ENCODE data around the gene HSPB9. TPM values are rescaled to one million over a fixed set of nuclear protein-coding genes. Genes with fewer than 3 reads are reported as not detected.

HSPB9 gene
- total and polyA plus RNA-seq, 10 of the 15 experiments (the other 5 are each of a cell fraction or from before 2014, with no cell fraction given) = 0.04 to 0.40 (median 0.11) TPM; not detected in 7

DNA sequence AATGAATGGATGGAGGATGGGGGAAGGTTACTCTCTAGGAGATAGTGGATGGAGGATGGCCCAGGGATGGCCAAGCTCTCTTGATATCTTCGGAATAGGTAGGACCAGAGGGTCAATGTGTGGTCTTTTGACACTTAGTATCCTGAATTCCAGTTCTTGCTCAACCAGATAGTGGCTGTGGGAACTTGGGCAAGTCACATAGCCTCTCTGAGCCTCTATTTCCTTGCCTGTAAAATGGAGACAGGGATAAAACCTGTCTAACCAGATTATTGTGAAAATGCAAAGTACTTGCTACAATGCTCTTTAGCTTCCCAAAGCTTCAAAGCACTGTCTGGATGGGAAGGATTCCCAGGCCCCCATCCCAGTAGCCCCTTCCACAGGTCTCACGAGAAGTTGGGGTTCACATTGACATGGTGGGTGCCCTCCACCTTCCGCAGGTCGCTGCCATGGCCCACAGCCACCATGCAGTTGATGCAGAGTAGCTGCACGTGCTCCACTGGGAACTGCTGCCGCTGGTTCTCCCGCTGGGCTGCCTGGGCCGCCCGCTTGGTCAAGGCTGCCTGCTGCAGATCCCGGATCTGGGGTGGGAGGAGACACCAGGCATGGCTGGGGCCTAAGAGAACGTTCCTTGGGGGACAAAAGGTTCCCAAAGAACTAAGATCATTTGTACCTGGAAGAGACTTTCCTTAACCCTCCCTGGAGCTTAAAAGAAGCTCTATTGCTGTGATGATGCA is 19.2 kb upstream of the HSPB9 start:
- FAIRE-seq = no peak
- Histone ChIP-seq H4K20me1 (ENCODE audit: control insufficient read depth, insufficient read depth) (no peaks in the 10 kb centered on the region), H3K4me3 (no peak overlapping the region), H3K27me3 (replicated peaks in 1 of 2; ENCODE audit: control insufficient read depth in 2 of 2, insufficient read depth in 2 of 2, low read length in 1 of 2) (no peaks in the 10 kb centered on the region), H3K4me1 (ENCODE audit: control insufficient read depth, insufficient read depth, low read length) (peaks cover 2% of the 10 kb centered on the region; the same call in 1 of the 2 replicates), H3K9me3 (replicated peaks; ENCODE audit: control insufficient read depth, insufficient read depth, low read length) (no peaks in the 10 kb centered on the region), H2AFZ (ENCODE audit: control insufficient read depth, low read depth, low read length) (no peak overlapping the region), H3K4me2 (ENCODE audit: control insufficient read depth, insufficient read depth) (no peak overlapping the region), H3K36me3 (ENCODE audit: control insufficient read depth in 2 of 2, insufficient read depth in 2 of 2, low read length in 1 of 2) (peaks cover 0 to 2% of the 10 kb centered on the region in 2 experiments; a peak in 1 of 4 replicates), H3K79me2 (ENCODE audit: control insufficient read depth, insufficient read depth, low read length) (no peaks in the 10 kb centered on the region), H3K9ac (ENCODE audit: control insufficient read depth, insufficient read depth, low read length) (no peak overlapping the region), H3K27ac (ENCODE audit: control insufficient read depth, insufficient read depth) (no peak overlapping the region)
- ChIA-PET SMC1A (ENCODE audit: uncharacterized antibody, unreplicated experiment) (interaction anchor here (1.8 kb wide), 1 partner anchor 78 kb away, joined by 4 read pairs; no protein-coding TSS in a partner anchor), CTCF (interaction anchor here (0.6 to 1.7 kb wide), 9 partner anchors 10 to 157 kb away, joined by 3 to 8 read pairs (median 4); partner anchors contain the start of genes DHX58 and NKIRAS2), RAD21 (ENCODE audit: unreplicated experiment) (no interaction called here), POLR2A (interaction anchor here (0.6 kb wide), 1 partner anchor 140 kb away, joined by 3 read pairs; no protein-coding TSS in a partner anchor)
- intact Hi-C loops (cut with micrococcal nuclease; ENCODE audit: unreplicated experiment) (loop anchor here (5.0 kb wide), 2 partner anchors 36 to 76 kb away; no protein-coding TSS in a partner anchor), in situ Hi-C loops (cut with MboI) (no loop called here)
- no peak for ATAC-seq
- BruUV-seq (replicated peaks) = no TSS peak
- 78% methylated on average over 11 of the region's 11 CpGs for WGBS (ENCODE audit: insufficient coverage, insufficient replicate concordance, low lambda C conversion rate, missing lambda C conversion rate)
- no peak for TF ChIP-seq POLR2AphosphoS5 (IDR thresholded peaks at IDR 0.05; ENCODE audit: low read length)
- TF ChIP-seq CBX3 (IDR thresholded peaks at IDR 0.05; ENCODE audit: borderline replicate concordance, low read depth) = no peak
- TF ChIP-seq KDM1A (IDR thresholded peaks at IDR 0.05; ENCODE audit: borderline replicate concordance) = no peak
- no peak for TF ChIP-seq MYB (IDR thresholded peaks at IDR 0.05; ENCODE audit: borderline replicate concordance, low read depth, low read length)
- no peak for TF ChIP-seq HDGF (IDR thresholded peaks at IDR 0.05)
- TF ChIP-seq RUNX3 (IDR thresholded peaks at IDR 0.05; ENCODE audit: low read length) = no peak
- no peak for TF ChIP-seq SRF (IDR thresholded peaks at IDR 0.05; ENCODE audit: low read depth in 2 of 2, low read length in 2 of 2)
- no peak for TF ChIP-seq NFXL1 (IDR thresholded peaks at IDR 0.05; ENCODE audit: borderline replicate concordance)
- TF ChIP-seq JUND (IDR thresholded peaks at IDR 0.05; ENCODE audit: low read depth, low read length) = no peak
- TF ChIP-seq, protein P1, sequence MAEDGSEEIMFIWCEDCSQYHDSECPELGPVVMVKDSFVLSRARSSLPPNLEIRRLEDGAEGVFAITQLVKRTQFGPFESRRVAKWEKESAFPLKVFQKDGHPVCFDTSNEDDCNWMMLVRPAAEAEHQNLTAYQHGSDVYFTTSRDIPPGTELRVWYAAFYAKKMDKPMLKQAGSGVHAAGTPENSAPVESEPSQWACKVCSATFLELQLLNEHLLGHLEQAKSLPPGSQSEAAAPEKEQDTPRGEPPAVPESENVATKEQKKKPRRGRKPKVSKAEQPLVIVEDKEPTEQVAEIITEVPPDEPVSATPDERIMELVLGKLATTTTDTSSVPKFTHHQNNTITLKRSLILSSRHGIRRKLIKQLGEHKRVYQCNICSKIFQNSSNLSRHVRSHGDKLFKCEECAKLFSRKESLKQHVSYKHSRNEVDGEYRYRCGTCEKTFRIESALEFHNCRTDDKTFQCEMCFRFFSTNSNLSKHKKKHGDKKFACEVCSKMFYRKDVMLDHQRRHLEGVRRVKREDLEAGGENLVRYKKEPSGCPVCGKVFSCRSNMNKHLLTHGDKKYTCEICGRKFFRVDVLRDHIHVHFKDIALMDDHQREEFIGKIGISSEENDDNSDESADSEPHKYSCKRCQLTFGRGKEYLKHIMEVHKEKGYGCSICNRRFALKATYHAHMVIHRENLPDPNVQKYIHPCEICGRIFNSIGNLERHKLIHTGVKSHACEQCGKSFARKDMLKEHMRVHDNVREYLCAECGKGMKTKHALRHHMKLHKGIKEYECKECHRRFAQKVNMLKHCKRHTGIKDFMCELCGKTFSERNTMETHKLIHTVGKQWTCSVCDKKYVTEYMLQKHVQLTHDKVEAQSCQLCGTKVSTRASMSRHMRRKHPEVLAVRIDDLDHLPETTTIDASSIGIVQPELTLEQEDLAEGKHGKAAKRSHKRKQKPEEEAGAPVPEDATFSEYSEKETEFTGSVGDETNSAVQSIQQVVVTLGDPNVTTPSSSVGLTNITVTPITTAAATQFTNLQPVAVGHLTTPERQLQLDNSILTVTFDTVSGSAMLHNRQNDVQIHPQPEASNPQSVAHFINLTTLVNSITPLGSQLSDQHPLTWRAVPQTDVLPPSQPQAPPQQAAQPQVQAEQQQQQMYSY (CRISPR knock-in tag; IDR thresholded peaks at IDR 0.05) = no peak
- no peak for TF ChIP-seq SMARCA5 (IDR thresholded peaks at IDR 0.05)
- no peak for TF ChIP-seq HDAC6 (IDR thresholded peaks at IDR 0.05; ENCODE audit: unreplicated experiment)
- no peak for TF ChIP-seq CBFB (IDR thresholded peaks at IDR 0.05; ENCODE audit: low read depth)
- TF ChIP-seq TARDBP (IDR thresholded peaks at IDR 0.05; ENCODE audit: borderline replicate concordance) = no peak
- TF ChIP-seq, protein P2, sequence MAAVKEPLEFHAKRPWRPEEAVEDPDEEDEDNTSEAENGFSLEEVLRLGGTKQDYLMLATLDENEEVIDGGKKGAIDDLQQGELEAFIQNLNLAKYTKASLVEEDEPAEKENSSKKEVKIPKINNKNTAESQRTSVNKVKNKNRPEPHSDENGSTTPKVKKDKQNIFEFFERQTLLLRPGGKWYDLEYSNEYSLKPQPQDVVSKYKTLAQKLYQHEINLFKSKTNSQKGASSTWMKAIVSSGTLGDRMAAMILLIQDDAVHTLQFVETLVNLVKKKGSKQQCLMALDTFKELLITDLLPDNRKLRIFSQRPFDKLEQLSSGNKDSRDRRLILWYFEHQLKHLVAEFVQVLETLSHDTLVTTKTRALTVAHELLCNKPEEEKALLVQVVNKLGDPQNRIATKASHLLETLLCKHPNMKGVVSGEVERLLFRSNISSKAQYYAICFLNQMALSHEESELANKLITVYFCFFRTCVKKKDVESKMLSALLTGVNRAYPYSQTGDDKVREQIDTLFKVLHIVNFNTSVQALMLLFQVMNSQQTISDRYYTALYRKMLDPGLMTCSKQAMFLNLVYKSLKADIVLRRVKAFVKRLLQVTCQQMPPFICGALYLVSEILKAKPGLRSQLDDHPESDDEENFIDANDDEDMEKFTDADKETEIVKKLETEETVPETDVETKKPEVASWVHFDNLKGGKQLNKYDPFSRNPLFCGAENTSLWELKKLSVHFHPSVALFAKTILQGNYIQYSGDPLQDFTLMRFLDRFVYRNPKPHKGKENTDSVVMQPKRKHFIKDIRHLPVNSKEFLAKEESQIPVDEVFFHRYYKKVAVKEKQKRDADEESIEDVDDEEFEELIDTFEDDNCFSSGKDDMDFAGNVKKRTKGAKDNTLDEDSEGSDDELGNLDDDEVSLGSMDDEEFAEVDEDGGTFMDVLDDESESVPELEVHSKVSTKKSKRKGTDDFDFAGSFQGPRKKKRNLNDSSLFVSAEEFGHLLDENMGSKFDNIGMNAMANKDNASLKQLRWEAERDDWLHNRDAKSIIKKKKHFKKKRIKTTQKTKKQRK (IDR thresholded peaks at IDR 0.05; ENCODE audit: low read depth, low read length) = no peak
- TF ChIP-seq SREBF1 (IDR thresholded peaks at IDR 0.05; ENCODE audit: low read length) = no peak
- no peak for TF ChIP-seq MYC (IDR thresholded peaks at IDR 0.05; ENCODE audit: insufficient read depth, insufficient read length, insufficient replicate concordance, low read length, severe bottlenecking)
- TF ChIP-seq STAT1 (conservative IDR thresholded peaks at IDR 0.05) = no peak
- no peak for TF ChIP-seq POLR2A (IDR thresholded peaks at IDR 0.05; ENCODE audit: low read depth, low read length)
- TF ChIP-seq ZBED1 (IDR thresholded peaks at IDR 0.05; ENCODE audit: borderline replicate concordance) = no peak
- no peak for DNase-seq (ENCODE audit: low read depth, low spot score)
